Measurements from ENCODE around the gene CD48. TPM values are rescaled to one million over a fixed set of nuclear protein-coding genes. Genes with fewer than 3 reads are reported as not detected.

Gene CD48
- total and polyA plus RNA-seq, 7 donors, result 2.9 to 112 (median 4.5) TPM

GRCh38 chr1:160750608-160751007 is 39.0 kb upstream of the CD48 start:
- intact Hi-C loops (cut with DNase I), result no loop called here
- Histone ChIP-seq H3K9me3 (no peaks in the 10 kb centered on the region), H3K4me1 (no peaks in the 10 kb centered on the region), H3K4me3 (no peak overlapping the region), H3K27me3 (no peaks in the 10 kb centered on the region), H3K36me3 (no peaks in the 10 kb centered on the region), H3K27ac (no peak overlapping the region)
- TF ChIP-seq POLR2AphosphoS5 (IDR thresholded peaks at IDR 0.05), result no peak
- TF ChIP-seq EP300 (IDR thresholded peaks at IDR 0.05), result no peak
- TF ChIP-seq POLR2A (IDR thresholded peaks at IDR 0.05), result no peak
- TF ChIP-seq CTCF (IDR thresholded peaks at IDR 0.05), result no peak
- no peak for DNase-seq
- 87 to 93% methylated on average over 2 of the region's 2 CpGs for WGBS, 2 donors

GRCh38 chr1:160748878-160749269 is 37.3 kb upstream of the CD48 start:
- Histone ChIP-seq H3K4me3 (no peak overlapping the region), H3K27me3 (no peaks in the 10 kb centered on the region), H3K27ac (no peak overlapping the region), H3K36me3 (no peaks in the 10 kb centered on the region), H3K9me3 (no peaks in the 10 kb centered on the region), H3K4me1 (no peaks in the 10 kb centered on the region)
- DNase-seq, result no peak
- TF ChIP-seq CTCF (IDR thresholded peaks at IDR 0.05) (no peak), EP300 (IDR thresholded peaks at IDR 0.05) (no peak), POLR2A (IDR thresholded peaks at IDR 0.05) (no peak), POLR2AphosphoS5 (IDR thresholded peaks at IDR 0.05) (no peak)
- intact Hi-C loops (cut with DNase I), result no loop called here
- 98 to 100% methylated on average over 1 of the region's 1 CpG for WGBS, 2 donors

- no peak overlapping the region for H3K4me3 ChIP-seq
- WGBS, 2 donors, result 85 to 87% methylated on average over 10 of the region's 10 CpGs
- intact Hi-C loops (cut with DNase I), result no loop called here
- no peaks in the 10 kb centered on the region for H3K27me3 ChIP-seq
- no peaks in the 10 kb centered on the region for H3K9me3 ChIP-seq
- H3K27ac ChIP-seq, result no peak overlapping the region
- TF ChIP-seq CTCF (IDR thresholded peaks at IDR 0.05), result no peak
- no peak for TF ChIP-seq EP300 (IDR thresholded peaks at IDR 0.05)
- TF ChIP-seq POLR2A (IDR thresholded peaks at IDR 0.05), result no peak
- no peak for TF ChIP-seq POLR2AphosphoS5 (IDR thresholded peaks at IDR 0.05)
- DNase-seq, result no peak
- H3K36me3 ChIP-seq, result no peaks in the 10 kb centered on the region
- no peaks in the 10 kb centered on the region for H3K4me1 ChIP-seq
Measured at GRCh38 chr1:160748181-160748877, 36.7 kb upstream of the CD48 start.

GRCh38 chr1:160747717-160748116 is 36.1 kb upstream of the CD48 start:
- intact Hi-C loops (cut with DNase I), result no loop called here
- no peaks in the 10 kb centered on the region for H3K4me1 ChIP-seq
- TF ChIP-seq CTCF (IDR thresholded peaks at IDR 0.05), result no peak
- no peaks in the 10 kb centered on the region for H3K36me3 ChIP-seq
- H3K27ac ChIP-seq, result no peak overlapping the region
- H3K4me3 ChIP-seq, result no peak overlapping the region
- H3K9me3 ChIP-seq, result no peaks in the 10 kb centered on the region
- no peak for DNase-seq
- no peaks in the 10 kb centered on the region for H3K27me3 ChIP-seq
